ENCODE measurements around the gene NOTCH1.
A peak's percentile ranks its signal among the peaks of the same experiment; 100 is the strongest.

GRCh38 chr9:136525841-136526499 lies 19.9 kb downstream of the NOTCH1 start:
- peak in 2 of 4 experiments; percentile 22 to 54 for TF ChIP-seq CTCF (IDR thresholded peaks at IDR 0.05)
- no peak for TF ChIP-seq EP300 (IDR thresholded peaks at IDR 0.05)
- TF ChIP-seq POLR2A (IDR thresholded peaks at IDR 0.05): no peak
- no peak for TF ChIP-seq POLR2AphosphoS5 (IDR thresholded peaks at IDR 0.05)

Data from gastroesophageal sphincter (tissue), 3 donors.